Astrocyte (in vitro differentiated cells and primary cell): Measurements from ENCODE around the gene KRTAP4-11. TPM values are rescaled to one million over a fixed set of nuclear protein-coding genes. Genes with fewer than 3 reads are reported as not detected.
"Not testable (repeated sequence)": the region's sequence is repeated elsewhere in the genome, so short reads cannot be mapped to it uniquely, and the experiment has no call there.

Source experiments
- DNase-seq: peaks from one replicate; pipeline ENCODE4 v3.0.0-alpha.2; 2010; ENCODE audit warnings: low read depth
- FAIRE-seq: peaks from 2 replicates; lab custom pipeline; 2011; peaks lifted over from hg19 to GRCh38; lab: Jason Lieb, UNC
- H2AFZ ChIP-seq: 2 replicates; pipeline ENCODE4 v1.6.0; 2012; ENCODE audit warnings: low read depth, low read length, inconsistent platforms
- H3K27ac ChIP-seq: 2 replicates; pipeline ENCODE4 v1.5.1; 2011; ENCODE audit warnings: low read depth, low read length, inconsistent platforms
- H3K27me3 ChIP-seq: 2 replicates; pipeline ENCODE4 v1.6.0; 2011; ENCODE audit warnings: low read length, inconsistent platforms; ENCODE audit not compliant: insufficient read depth
- H3K36me3 ChIP-seq: 2 replicates; pipeline ENCODE4 v1.5.1; 2011; ENCODE audit warnings: low read length, inconsistent platforms; ENCODE audit not compliant: insufficient read depth
- H3K4me1 ChIP-seq: 2 replicates; pipeline ENCODE4 v1.5.1; 2011; ENCODE audit warnings: low read length, inconsistent platforms; ENCODE audit not compliant: insufficient read depth
- H3K4me2 ChIP-seq: 2 replicates; pipeline ENCODE4 v1.6.0; 2012; ENCODE audit warnings: low read length, inconsistent platforms
- H3K4me3 ChIP-seq: 2 replicates; pipeline ENCODE4 v1.5.1; 2011; ENCODE audit warnings: low read depth, mild to moderate bottlenecking, low read length, inconsistent platforms; ENCODE audit not compliant: insufficient read depth
- H3K79me2 ChIP-seq: 2 replicates; pipeline ENCODE4 v1.6.0; 2012; ENCODE audit warnings: mild to moderate bottlenecking, low read length, inconsistent platforms; ENCODE audit not compliant: insufficient read depth
- H3K9ac ChIP-seq: 2 replicates; pipeline ENCODE4 v1.6.0; 2012; ENCODE audit warnings: mild to moderate bottlenecking, low read length, inconsistent platforms
- H3K9me3 ChIP-seq: 2 replicates; pipeline ENCODE4 v1.5.1; 2012; ENCODE audit warnings: low read depth, mild to moderate bottlenecking, low read length, inconsistent platforms; ENCODE audit not compliant: insufficient read depth
- H4K20me1 ChIP-seq: 2 replicates; pipeline ENCODE4 v1.6.0; 2012; ENCODE audit warnings: low read length, inconsistent platforms; ENCODE audit not compliant: insufficient read depth
- H3K27ac Mint-ChIP-seq: one replicate; pipeline ENCODE4 v1.8.0; 2021; ENCODE audit warnings: mild to moderate bottlenecking, mixed read lengths; ENCODE audit not compliant: unreplicated experiment
- H3K27me3 Mint-ChIP-seq: one replicate; pipeline ENCODE4 v1.8.0; 2021; ENCODE audit warnings: low read depth, mixed read lengths; ENCODE audit not compliant: unreplicated experiment
- H3K36me3 Mint-ChIP-seq: one replicate; pipeline ENCODE4 v1.8.0; 2021; ENCODE audit warnings: low read depth, mixed read lengths; ENCODE audit not compliant: unreplicated experiment
- H3K4me1 Mint-ChIP-seq: one replicate; pipeline ENCODE4 v1.8.0; 2021; ENCODE audit warnings: low read depth, mixed read lengths; ENCODE audit not compliant: unreplicated experiment
- H3K4me3 Mint-ChIP-seq: one replicate; pipeline ENCODE4 v1.8.0; 2021; ENCODE audit warnings: mild to moderate bottlenecking, moderate library complexity, mixed read lengths; ENCODE audit not compliant: unreplicated experiment
- H3K9me3 Mint-ChIP-seq: one replicate; pipeline ENCODE4 v1.8.0; 2021; ENCODE audit warnings: mild to moderate bottlenecking, mixed read lengths; ENCODE audit not compliant: unreplicated experiment
- CTCF ChIP-seq: IDR thresholded peaks from 2 replicates; pipeline ENCODE4 v1.5.1; 2011; ENCODE audit warnings: low read depth, mild to moderate bottlenecking, inconsistent platforms, low read length, moderate library complexity; ENCODE audit not compliant: insufficient read depth
- EZH2 ChIP-seq: IDR thresholded peaks from 2 replicates; pipeline ENCODE4 v1.6.1; 2012; ENCODE audit warnings: mild to moderate bottlenecking, low read length, inconsistent platforms; ENCODE audit not compliant: insufficient read depth
- total RNA-seq: library from RNA; stranded (reverse); gene quantifications from 2 replicates; pipeline ENCODE4 v1.2.1, GENCODE V29; 2021

KRTAP4-11 gene
- total RNA-seq, 1 donor from 2014 or later = not detected

- no peaks in the 10 kb centered on the region for H3K27me3 ChIP-seq
- H3K4me3 ChIP-seq = no peak overlapping the region
- FAIRE-seq = no peak
- H3K4me1 ChIP-seq = peaks cover 5% of the 10 kb centered on the region
- no peaks in the 10 kb centered on the region for H3K36me3 Mint-ChIP-seq
- no peaks in the 10 kb centered on the region for H3K79me2 ChIP-seq
- H3K9ac ChIP-seq = peak overlapping the region; percentile 58
- no peaks in the 10 kb centered on the region for H3K36me3 ChIP-seq
- H4K20me1 ChIP-seq = no peaks in the 10 kb centered on the region
- DNase-seq = peak; percentile 36
- H3K4me1 Mint-ChIP-seq = peaks cover 23% of the 10 kb centered on the region
- no peak overlapping the region for H3K27ac ChIP-seq
- H3K27ac Mint-ChIP-seq = no peak overlapping the region
- H2AFZ ChIP-seq = no peak overlapping the region
- H3K4me3 Mint-ChIP-seq = no peak overlapping the region
- TF ChIP-seq EZH2 = no peak
- TF ChIP-seq CTCF = no peak
- H3K27me3 Mint-ChIP-seq = no peaks in the 10 kb centered on the region
- H3K9me3 Mint-ChIP-seq = no peaks in the 10 kb centered on the region
- no peak overlapping the region for H3K4me2 ChIP-seq
- peaks cover 3% of the 10 kb centered on the region for H3K9me3 ChIP-seq
Measured at GRCh38 chr17:41107941-41108450, 10.2 kb downstream of the KRTAP4-11 start.

- H3K9me3 ChIP-seq, H3K9ac ChIP-seq, FAIRE-seq, DNase-seq, H3K4me3 Mint-ChIP-seq, H3K79me2 ChIP-seq, H2AFZ ChIP-seq, H4K20me1 ChIP-seq, H3K36me3 Mint-ChIP-seq, H3K4me3 ChIP-seq, H3K27me3 Mint-ChIP-seq, H3K4me1 ChIP-seq, H3K36me3 ChIP-seq, H3K9me3 Mint-ChIP-seq, H3K27me3 ChIP-seq: not testable (repeated sequence)
- Histone ChIP-seq H3K4me2 (peak within 1 kb of the TSS; percentile 54), H3K27ac (peak within 1 kb of the TSS; percentile 53)
- Mint-ChIP-seq H3K4me1 (peaks cover 23% of the 10 kb centered on the region), H3K27ac (peak within 1 kb of the TSS; percentile 54)
Measured at GRCh38 chr17:41105347-41105746, 12.8 kb downstream of the KRTAP4-11 start, which contains the start of gene KRTAP4-9. Gene KRTAP4-9, plus strand, starts transcription at chr17:41105389. Its CDS starts 0 bp downstream, at chr17:41105389.

- not testable (repeated sequence) for H3K9me3 Mint-ChIP-seq, H3K27me3 ChIP-seq, H3K36me3 ChIP-seq, H4K20me1 ChIP-seq, H3K79me2 ChIP-seq, H3K36me3 Mint-ChIP-seq, H3K4me3 ChIP-seq, H2AFZ ChIP-seq, H3K9me3 ChIP-seq, H3K27me3 Mint-ChIP-seq, H3K4me3 Mint-ChIP-seq, H3K9ac ChIP-seq, H3K4me1 ChIP-seq
- H3K27ac ChIP-seq = peak overlapping the region; percentile 53
- Mint-ChIP-seq H3K27ac (peak overlapping the region; percentile 54), H3K4me1 (peaks cover 28% of the 10 kb centered on the region)
- peak overlapping the region; percentile 54 for H3K4me2 ChIP-seq
- peak; percentile 40 for DNase-seq
- peak; percentile 100 for FAIRE-seq
Measured at GRCh38 chr17:41104386-41105038, 13.7 kb downstream of the KRTAP4-11 start.
